SK-N-MC (cell line): ENCODE results near the gene CLIP1.

Experiments
- DNase-seq: peaks from one replicate; pipeline ENCODE4 v3.0.0-alpha.2; 2011; ENCODE audit warnings: low read depth, low spot score
- H3K27ac ChIP-seq: fragments of 200-600 bp; sonication (generic); 2 replicates; pipeline ENCODE4 v1.5.1; 2016; ENCODE audit warnings: mixed run types
- H3K36me3 ChIP-seq: fragments of 200-600 bp; sonication (generic); 2 replicates; pipeline ENCODE4 v1.6.1; 2017; ENCODE audit warnings: antibody characterized with exemption, low read length, mixed read lengths; ENCODE audit not compliant: insufficient read depth
- H3K4me3 ChIP-seq: fragments of 200-600 bp; sonication (generic); 2 replicates; pipeline ENCODE4 v1.5.1; 2016
- H3K9ac ChIP-seq: fragments of 200-600 bp; sonication (generic); 2 replicates; pipeline ENCODE4 v1.8.0; 2017; ENCODE audit warnings: mixed run types, mixed read lengths; ENCODE audit not compliant: insufficient read length
- H3K9me3 ChIP-seq: fragments of 200-600 bp; sonication (generic); 2 replicates; pipeline ENCODE4 v1.6.1; 2017; ENCODE audit warnings: low read depth, mild to moderate bottlenecking, antibody characterized with exemption, low read length, moderate library complexity, mixed read lengths
- EZH2 ChIP-seq: fragments of 200-600 bp; sonication (generic); IDR thresholded peaks from one replicate; pipeline ENCODE4 v1.6.1; 2017; ENCODE audit warnings: antibody characterized with exemption
- FOXP2 ChIP-seq: optimal IDR thresholded peaks from 2 replicates; pipeline ENCODE3; 2011; ENCODE audit warnings: mild to moderate bottlenecking, moderate library complexity; ENCODE audit not compliant: insufficient read depth; ENCODE audit errors: extremely low read length, control extremely low read depth
- POLR2AphosphoS5 ChIP-seq: IDR thresholded peaks from 2 replicates; pipeline ENCODE4 v1.6.1; 2012; ENCODE audit warnings: mild to moderate bottlenecking, low read depth, low read length, borderline replicate concordance

CLIP1 gene

GRCh38 chr12:122354958-122355641 lies 67.4 kb downstream of the CLIP1 start:
- no peak for TF ChIP-seq FOXP2
- TF ChIP-seq EZH2: no peak
- no peak for TF ChIP-seq POLR2AphosphoS5
- Histone ChIP-seq H3K36me3 (peaks cover 25% of the 10 kb centered on the region), H3K9ac (no peak overlapping the region), H3K4me3 (no peak overlapping the region), H3K27ac (no peak overlapping the region), H3K9me3 (no peaks in the 10 kb centered on the region)
- no peak for DNase-seq

- H3K36me3 ChIP-seq: peaks cover 27% of the 10 kb centered on the region
- DNase-seq: no peak
- TF ChIP-seq FOXP2 (no peak), EZH2 (no peak), POLR2AphosphoS5 (no peak)
- no peak overlapping the region for H3K9ac ChIP-seq
- H3K4me3 ChIP-seq: no peak overlapping the region
- H3K27ac ChIP-seq: no peak overlapping the region
- no peaks in the 10 kb centered on the region for H3K9me3 ChIP-seq
Measured at GRCh38 chr12:122352394-122352793, 70.1 kb downstream of the CLIP1 start.

GRCh38 chr12:122350141-122350848 lies 72.2 kb downstream of the CLIP1 start:
- Histone ChIP-seq H3K9ac (no peak overlapping the region), H3K9me3 (no peaks in the 10 kb centered on the region), H3K36me3 (peaks cover 30% of the 10 kb centered on the region), H3K27ac (no peak overlapping the region), H3K4me3 (no peak overlapping the region)
- no peak for TF ChIP-seq POLR2AphosphoS5
- TF ChIP-seq EZH2: no peak
- TF ChIP-seq FOXP2: no peak
- no peak for DNase-seq

- H3K36me3 ChIP-seq: peaks cover 22% of the 10 kb centered on the region
- H3K27ac ChIP-seq: no peak overlapping the region
- no peak overlapping the region for H3K9ac ChIP-seq
- no peaks in the 10 kb centered on the region for H3K9me3 ChIP-seq
- H3K4me3 ChIP-seq: no peak overlapping the region
- TF ChIP-seq EZH2: no peak
- no peak for TF ChIP-seq POLR2AphosphoS5
- no peak for TF ChIP-seq FOXP2
- no peak for DNase-seq
Measured at GRCh38 chr12:122349078-122349477, 73.4 kb downstream of the CLIP1 start.

GRCh38 chr12:122348505-122348904 lies 74.0 kb downstream of the CLIP1 start:
- Histone ChIP-seq H3K27ac (no peak overlapping the region), H3K9me3 (no peaks in the 10 kb centered on the region), H3K4me3 (no peak overlapping the region), H3K36me3 (peaks cover 22% of the 10 kb centered on the region), H3K9ac (no peak overlapping the region)
- DNase-seq: no peak
- TF ChIP-seq POLR2AphosphoS5 (no peak), EZH2 (no peak)

GRCh38 chr12:122346054-122346453 lies 76.4 kb downstream of the CLIP1 start:
- Histone ChIP-seq H3K27ac (no peak overlapping the region), H3K36me3 (peaks cover 12% of the 10 kb centered on the region; the same call in 1 of the 2 replicates), H3K9ac (no peak overlapping the region), H3K4me3 (no peak overlapping the region), H3K9me3 (no peaks in the 10 kb centered on the region)
- TF ChIP-seq FOXP2: no peak
- no peak for TF ChIP-seq EZH2
- no peak for DNase-seq

- no peak for DNase-seq
- H3K36me3 ChIP-seq: peaks cover 4% of the 10 kb centered on the region; the same call in 1 of the 2 replicates
- TF ChIP-seq POLR2AphosphoS5 (no peak), FOXP2 (no peak), EZH2 (no peak)
Measured at GRCh38 chr12:122345042-122345441, 77.4 kb downstream of the CLIP1 start.

GRCh38 chr12:122336015-122336946 lies 86.2 kb downstream of the CLIP1 start:
- peaks cover 9% of the 10 kb centered on the region; the same call in 1 of the 2 replicates for H3K36me3 ChIP-seq
- TF ChIP-seq EZH2 (no peak), FOXP2 (no peak), POLR2AphosphoS5 (no peak)
- H3K27ac ChIP-seq: peak overlapping the region; percentile 67
- H3K9me3 ChIP-seq: no peaks in the 10 kb centered on the region
- no peak overlapping the region for H3K4me3 ChIP-seq
- DNase-seq: peak; percentile 18
- no peak overlapping the region for H3K9ac ChIP-seq

More at GRCh38 chr12:122345042-122345441, 77.4 kb downstream of the CLIP1 start:
- Histone ChIP-seq H3K4me3 (no peak overlapping the region), H3K27ac (no peak overlapping the region), H3K9me3 (no peaks in the 10 kb centered on the region), H3K9ac (no peak overlapping the region)
